HCEC 1CT (cell line): ENCODE data around the gene BASP1.
A peak's percentile ranks its signal among the peaks of the same experiment; 100 is the strongest.
"Not testable (repeated sequence)": the region's sequence is repeated elsewhere in the genome, so short reads cannot be mapped to it uniquely, and the experiment has no call there.

Experiments used
- DNase-seq: peaks from one replicate; pipeline ENCODE4 v3.0.0-alpha.2; 2017

Gene BASP1

GRCh38 chr5:17225520-17225919 lies 8.1 kb downstream of the BASP1 start:
- no peak for DNase-seq

GRCh38 chr5:17227868-17228267 lies 10.4 kb downstream of the BASP1 start:
- DNase-seq = no peak

- DNase-seq = peak; percentile 54
Observed at GRCh38 chr5:17228821-17229291, 11.4 kb downstream of the BASP1 start.

GRCh38 chr5:17229313-17229712 lies 11.9 kb downstream of the BASP1 start:
- DNase-seq = no peak

DNA sequence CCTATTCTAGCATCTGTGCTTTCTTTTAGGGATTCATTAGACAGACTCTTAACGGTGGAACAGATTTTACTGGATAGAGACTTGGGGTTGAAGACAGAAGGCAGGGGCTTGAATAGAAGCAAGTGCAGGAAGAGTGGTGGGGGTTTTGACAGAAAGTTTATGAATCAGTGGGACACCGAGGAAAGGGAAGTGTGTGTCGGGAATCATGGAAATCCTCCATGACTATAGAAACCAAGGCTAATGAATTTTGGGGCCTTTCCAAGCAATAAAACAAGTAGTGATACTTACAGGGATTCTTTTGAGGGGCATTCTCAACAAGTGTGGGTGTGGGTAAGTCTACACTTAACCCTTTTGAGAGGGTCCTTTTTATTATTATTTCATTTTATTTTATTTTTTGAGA lies 12.8 kb downstream of the BASP1 start:
- DNase-seq = no peak

- DNase-seq = no peak
Observed at GRCh38 chr5:17230808-17231525, 13.5 kb downstream of the BASP1 start.

- no peak for DNase-seq
Observed at GRCh38 chr5:17232405-17232804, 15.0 kb downstream of the BASP1 start.

GRCh38 chr5:17233488-17233887 lies 16.1 kb downstream of the BASP1 start:
- DNase-seq = no peak

- no peak for DNase-seq
Observed at GRCh38 chr5:17234374-17234773, 16.9 kb downstream of the BASP1 start.

- DNase-seq = peak; percentile 25
Observed at GRCh38 chr5:17235731-17236330, 18.4 kb downstream of the BASP1 start.

GRCh38 chr5:17238521-17239041 lies 21.1 kb downstream of the BASP1 start:
- peak; percentile 90 for DNase-seq

DNA sequence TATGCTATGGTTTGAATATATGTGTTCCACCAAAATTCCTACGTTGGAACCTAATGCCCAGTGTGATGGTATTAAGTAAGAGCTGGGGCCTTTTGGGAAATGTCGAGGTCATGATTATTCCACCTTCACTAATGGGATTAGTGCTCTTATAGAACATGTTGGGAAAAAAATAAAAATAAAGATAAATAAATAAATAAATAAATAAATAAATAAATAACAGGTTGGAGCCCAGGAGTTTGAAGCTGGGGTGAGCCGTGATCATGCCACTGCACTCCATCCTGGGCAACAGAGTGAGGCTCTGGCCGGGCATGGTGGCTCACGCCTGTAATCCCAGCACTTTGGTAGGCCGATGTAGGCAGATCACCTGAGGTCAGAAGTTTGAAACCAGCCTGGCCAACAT lies 22.5 kb downstream of the BASP1 start:
- no peak for DNase-seq

DNA sequence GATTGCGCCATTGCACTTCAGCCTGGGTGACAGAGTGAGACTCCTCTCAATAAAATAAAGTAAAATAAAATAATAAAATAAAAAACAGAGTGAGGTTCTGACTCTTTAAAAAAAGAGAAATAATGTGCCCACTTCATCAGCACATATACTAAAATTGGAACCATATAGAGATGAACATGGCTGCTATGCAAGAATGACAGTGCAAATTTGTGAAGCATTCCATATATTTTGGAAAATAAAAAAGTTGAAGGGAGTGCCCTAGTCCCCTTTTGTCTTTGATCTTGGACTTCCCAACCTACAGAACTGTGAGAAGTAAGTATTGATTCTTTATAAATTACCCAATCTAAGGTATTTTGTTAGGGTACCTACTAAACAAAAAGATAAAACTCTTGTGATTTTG lies 23.1 kb downstream of the BASP1 start:
- DNase-seq = no peak

- no peak for DNase-seq
Observed at GRCh38 chr5:17241635-17242034, 24.2 kb downstream of the BASP1 start.

GRCh38 chr5:17243287-17244063 lies 26.0 kb downstream of the BASP1 start:
- DNase-seq = no peak

- DNase-seq = peak; percentile 99
Observed at GRCh38 chr5:17249029-17249634, 31.7 kb downstream of the BASP1 start.

DNA sequence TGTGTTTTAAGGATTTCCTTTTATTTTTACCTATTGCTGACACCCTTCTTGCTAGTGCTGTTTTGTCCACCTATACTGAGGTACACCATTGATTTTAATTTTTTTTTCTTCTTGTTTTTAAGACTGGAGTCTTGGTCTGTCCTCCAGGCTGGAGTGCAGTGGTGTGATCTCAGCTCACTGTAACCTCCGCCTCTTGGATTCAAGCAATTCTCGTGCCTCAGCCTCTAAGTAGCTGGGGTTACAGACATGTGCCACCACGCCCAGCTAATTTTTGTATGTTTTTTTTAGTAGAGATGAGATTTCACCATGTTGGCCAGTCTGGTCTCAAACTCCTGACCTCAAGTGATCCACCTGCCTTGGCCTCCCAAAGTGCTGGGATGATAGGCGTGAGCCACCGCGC lies 32.4 kb downstream of the BASP1 start:
- not testable (repeated sequence) for DNase-seq

DNA sequence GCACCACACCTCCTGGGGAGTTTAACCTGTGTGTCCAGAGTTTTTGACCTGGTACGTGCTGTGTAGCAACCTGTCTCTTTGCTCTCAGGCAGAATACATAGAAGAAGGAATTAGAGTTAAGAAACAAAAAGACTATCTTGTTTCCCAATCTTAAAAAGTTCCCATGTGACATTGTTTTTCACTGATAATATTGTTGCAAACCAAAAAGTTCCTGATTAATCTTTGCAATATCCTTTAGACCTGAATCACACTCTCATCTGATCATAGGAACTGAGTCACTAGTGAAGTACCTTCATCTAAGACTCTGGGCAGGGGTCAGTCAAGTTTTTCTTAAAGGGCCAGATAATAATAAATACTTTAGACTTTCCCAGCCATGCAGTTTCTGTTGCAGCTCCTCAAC lies 35.1 kb downstream of the BASP1 start:
- DNase-seq = peak; percentile 58

- peak; percentile 66 for DNase-seq
Observed at GRCh38 chr5:17255471-17256021, 38.1 kb downstream of the BASP1 start.

- DNase-seq = peak; percentile 17
Observed at GRCh38 chr5:17256171-17256570, 38.7 kb downstream of the BASP1 start.

DNA sequence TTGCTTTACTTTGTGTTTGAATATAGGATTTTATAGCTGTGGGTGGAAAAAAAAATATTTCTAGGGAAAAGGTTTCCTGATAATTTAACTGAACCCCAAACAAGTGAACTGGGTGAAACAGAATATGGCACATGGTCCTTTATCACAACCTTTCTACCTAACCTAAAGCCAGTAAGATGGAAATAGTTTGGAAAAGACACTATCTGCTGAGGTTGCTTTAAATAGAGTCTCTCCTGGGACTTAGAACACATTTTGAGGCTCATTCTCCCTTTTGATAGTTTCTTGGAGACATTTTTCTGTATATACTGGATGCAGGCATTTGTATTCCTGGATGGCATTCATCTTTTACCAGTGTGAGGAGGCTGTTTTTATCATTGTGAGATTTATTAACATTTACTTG lies 39.4 kb downstream of the BASP1 start:
- DNase-seq = no peak

- DNase-seq = no peak
Observed at GRCh38 chr5:17257705-17258273, 40.4 kb downstream of the BASP1 start.

DNA sequence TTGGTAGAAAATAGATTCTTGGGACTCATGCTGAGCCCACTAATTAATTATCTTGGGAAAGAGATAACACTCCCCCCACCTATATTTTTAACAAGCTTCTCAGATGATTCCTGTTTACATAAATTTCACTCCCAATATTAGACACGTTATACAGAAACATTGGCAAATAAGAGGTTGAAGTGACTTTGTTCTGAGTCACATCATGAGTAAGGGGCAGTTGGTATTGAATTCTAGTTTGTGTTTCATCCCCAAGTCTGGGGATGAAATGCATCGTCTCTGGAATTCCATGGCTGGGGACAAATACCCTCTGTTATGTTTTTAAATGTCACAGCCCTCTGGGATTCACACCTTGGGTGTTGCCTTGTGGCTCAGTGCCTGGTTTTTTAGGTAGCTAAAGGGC lies 41.0 kb downstream of the BASP1 start:
- DNase-seq = peak; percentile 75
